Esophagus squamous epithelium (tissue), 4 donors: Measurements from ENCODE around the gene TRIM10.

Experiments used
- CTCF ChIP-seq, 6 experiments: fragments of 450-650 bp in 4 of 6; fragments of 200-600 bp in 2 of 6; sonication (generic) in 2 of 6; IDR thresholded peaks; one replicate each; pipeline ENCODE4 v1.5.1; 2016 to 2019; ENCODE audit warnings: antibody characterized with exemption in 6 of 6, mild to moderate bottlenecking in 4 of 6, moderate library complexity in 4 of 6
- POLR2A ChIP-seq, 4 donors: fragments of 450-650 bp; IDR thresholded peaks; one replicate each; pipeline ENCODE4 v1.6.1; 2017; ENCODE audit warnings: antibody characterized with exemption in 4 of 4, mild to moderate bottlenecking in 4 of 4, moderate library complexity in 3 of 4

DNA sequence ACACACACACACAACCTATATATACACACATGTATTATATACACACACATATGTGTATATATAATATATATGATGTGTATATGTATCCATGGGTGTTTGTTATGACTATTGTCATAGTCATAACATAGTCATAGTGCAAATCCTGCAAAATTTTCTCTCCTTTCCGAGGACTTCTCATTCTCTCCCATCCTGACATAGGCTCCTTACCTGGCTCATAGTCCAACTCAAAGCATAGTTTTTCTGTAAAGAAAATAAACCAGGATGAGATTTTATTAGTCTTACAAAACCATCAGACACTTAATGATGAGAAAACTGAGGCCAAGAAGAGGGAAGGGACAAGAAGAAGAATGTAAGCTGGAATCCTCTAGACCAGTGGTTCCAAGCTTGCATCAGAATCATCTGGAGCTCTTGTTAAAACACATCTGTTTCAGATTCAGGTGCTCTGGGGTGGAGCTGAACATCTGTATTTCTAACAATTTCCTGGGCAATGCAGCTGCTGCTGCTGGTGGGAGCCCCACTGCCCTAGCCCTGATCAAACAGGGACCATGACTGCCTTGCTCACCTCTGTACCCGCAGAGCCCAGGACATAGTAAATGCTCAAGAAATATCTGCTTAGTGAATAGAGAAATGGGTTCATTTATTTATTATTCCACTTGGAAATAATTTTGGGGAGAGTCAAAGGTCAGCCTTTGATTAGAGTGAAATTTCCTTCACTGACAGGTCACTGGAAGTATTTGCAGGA is 5.3 kb downstream of the TRIM10 start:
- TF ChIP-seq CTCF (IDR thresholded peaks at IDR 0.05), result no peak
- no peak for TF ChIP-seq POLR2A (IDR thresholded peaks at IDR 0.05)
